BLaER1 treated with 17β-estradiol and CSF1 and Interleukin-3, amounts not matched to agents 10 nM and 100 nM (cell line): ENCODE measurements around the gene ADAMTS16.

ENCODE experiments used
- H3K27ac ChIP-seq, 11 experiments: shearing (Covaris generic); formaldehyde crosslinking; 2 replicates each; pipeline ENCODE4 v1.8.1; 2022
- H3K27me3 ChIP-seq, 11 experiments: shearing (Covaris generic); formaldehyde crosslinking; 2 replicates each; pipeline ENCODE4 v1.8.1; 2022
- H3K36me3 ChIP-seq, 11 experiments: shearing (Covaris generic); formaldehyde crosslinking; 2 replicates each; pipeline ENCODE4 v1.8.1; 2022
- H3K4me1 ChIP-seq, 10 experiments: shearing (Covaris generic); formaldehyde crosslinking; 2 replicates each; pipeline ENCODE4 v1.8.1; 2022
- H3K4me2 ChIP-seq, 11 experiments: shearing (Covaris generic); formaldehyde crosslinking; 2 replicates each; pipeline ENCODE4 v1.8.1; 2022
- H3K4me3 ChIP-seq, 10 experiments: shearing (Covaris generic); formaldehyde crosslinking; 2 replicates each; pipeline ENCODE4 v1.8.1; 2022
- H3K9ac ChIP-seq, 11 experiments: shearing (Covaris generic); formaldehyde crosslinking; 2 replicates each; pipeline ENCODE4 v1.8.1; 2022
- H3K9me3 ChIP-seq, 11 experiments: shearing (Covaris generic); formaldehyde crosslinking; replicated peaks in 1 of 11; 2 replicates each; pipeline ENCODE4 v1.8.1; 2022
- H4K20me1 ChIP-seq, 11 experiments: shearing (Covaris generic); formaldehyde crosslinking; 2 replicates each; pipeline ENCODE4 v1.8.1; 2022
- Cebpa-rat ChIP-seq, 11 experiments: shearing (Covaris generic); IDR thresholded peaks; 2 replicates each; pipeline ENCODE4 v1.8.1; 2022

ADAMTS16 gene

DNA sequence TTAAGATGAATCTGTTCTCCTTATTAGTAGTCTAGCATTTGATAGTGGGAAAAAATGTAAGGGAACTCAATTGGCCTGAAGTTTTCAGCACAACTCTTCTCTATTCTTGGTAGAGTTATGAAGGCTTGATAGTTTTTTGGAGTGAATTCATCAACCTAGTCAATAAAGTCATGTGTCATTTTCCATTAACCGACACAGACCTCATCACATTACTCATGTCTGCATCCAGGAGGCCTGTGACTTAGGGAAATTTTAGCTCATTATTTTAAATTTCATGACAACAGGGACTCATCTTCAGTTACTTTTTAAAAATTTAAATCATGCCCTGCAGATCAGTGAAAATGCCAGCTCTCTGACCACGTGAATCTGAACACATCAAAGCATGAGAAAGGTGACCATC, 63.3 kb downstream of the ADAMTS16 start:
- Histone ChIP-seq H3K9ac (no peak overlapping the region), H3K9me3 (no peaks in the 10 kb centered on the region), H3K4me1 (no peaks in the 10 kb centered on the region), H3K27me3 (no peaks in the 10 kb centered on the region), H3K4me3 (no peak overlapping the region), H3K27ac (no peak overlapping the region), H3K36me3 (no peaks in the 10 kb centered on the region), H4K20me1 (no peaks in the 10 kb centered on the region), H3K4me2 (no peak overlapping the region)
- no peak for TF ChIP-seq Cebpa-rat (IDR thresholded peaks at IDR 0.05)

DNA sequence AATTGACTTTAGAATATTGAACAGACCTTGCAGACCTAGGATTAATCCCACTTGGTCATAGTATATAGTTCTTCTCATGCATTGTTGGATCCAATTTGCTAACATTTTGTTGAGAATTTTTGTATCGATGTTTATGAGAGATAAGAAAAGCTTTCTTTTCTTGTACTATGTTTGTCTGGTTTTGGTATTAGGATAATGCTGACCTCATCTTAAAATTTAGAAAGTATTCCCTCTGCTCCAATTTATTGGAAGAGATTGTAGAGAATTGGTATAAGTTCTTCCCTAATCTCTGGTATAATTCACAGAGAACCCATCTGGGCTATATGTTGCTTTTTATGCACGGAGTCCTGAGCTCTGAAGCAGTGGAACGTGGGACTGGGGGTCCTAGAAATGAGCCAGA, 67.7 kb downstream of the ADAMTS16 start:
- Histone ChIP-seq H3K27ac (no peak overlapping the region), H3K27me3 (no peaks in the 10 kb centered on the region), H3K4me3 (no peak overlapping the region), H4K20me1 (no peaks in the 10 kb centered on the region), H3K4me2 (no peak overlapping the region), H3K9ac (no peak overlapping the region), H3K4me1 (no peaks in the 10 kb centered on the region), H3K36me3 (no peaks in the 10 kb centered on the region), H3K9me3 (no peaks in the 10 kb centered on the region)
- no peak for TF ChIP-seq Cebpa-rat (IDR thresholded peaks at IDR 0.05)

DNA sequence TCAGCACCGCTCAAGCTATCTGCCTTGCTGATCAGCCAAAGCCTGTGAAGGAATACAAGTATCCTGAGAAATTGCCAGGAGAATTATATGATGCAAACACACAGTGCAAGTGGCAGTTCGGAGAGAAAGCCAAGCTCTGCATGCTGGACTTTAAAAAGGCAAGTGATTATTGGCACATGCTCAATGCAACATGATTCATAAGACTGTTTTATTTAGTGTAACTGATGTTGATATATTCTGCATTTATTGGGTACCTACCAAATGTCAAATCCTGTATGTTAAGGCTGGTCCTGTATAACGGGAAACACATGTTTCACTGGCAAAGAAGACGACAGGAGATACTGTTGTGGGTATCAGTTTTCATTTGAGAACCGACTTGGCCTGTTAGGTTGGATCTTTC, 69.0 kb downstream of the ADAMTS16 start:
- Histone ChIP-seq H3K4me3 (no peak overlapping the region), H3K4me1 (no peaks in the 10 kb centered on the region), H3K36me3 (no peaks in the 10 kb centered on the region), H4K20me1 (no peaks in the 10 kb centered on the region), H3K9ac (no peak overlapping the region), H3K27ac (no peak overlapping the region), H3K27me3 (no peaks in the 10 kb centered on the region), H3K9me3 (no peaks in the 10 kb centered on the region), H3K4me2 (no peak overlapping the region)
- no peak for TF ChIP-seq Cebpa-rat (IDR thresholded peaks at IDR 0.05)

DNA sequence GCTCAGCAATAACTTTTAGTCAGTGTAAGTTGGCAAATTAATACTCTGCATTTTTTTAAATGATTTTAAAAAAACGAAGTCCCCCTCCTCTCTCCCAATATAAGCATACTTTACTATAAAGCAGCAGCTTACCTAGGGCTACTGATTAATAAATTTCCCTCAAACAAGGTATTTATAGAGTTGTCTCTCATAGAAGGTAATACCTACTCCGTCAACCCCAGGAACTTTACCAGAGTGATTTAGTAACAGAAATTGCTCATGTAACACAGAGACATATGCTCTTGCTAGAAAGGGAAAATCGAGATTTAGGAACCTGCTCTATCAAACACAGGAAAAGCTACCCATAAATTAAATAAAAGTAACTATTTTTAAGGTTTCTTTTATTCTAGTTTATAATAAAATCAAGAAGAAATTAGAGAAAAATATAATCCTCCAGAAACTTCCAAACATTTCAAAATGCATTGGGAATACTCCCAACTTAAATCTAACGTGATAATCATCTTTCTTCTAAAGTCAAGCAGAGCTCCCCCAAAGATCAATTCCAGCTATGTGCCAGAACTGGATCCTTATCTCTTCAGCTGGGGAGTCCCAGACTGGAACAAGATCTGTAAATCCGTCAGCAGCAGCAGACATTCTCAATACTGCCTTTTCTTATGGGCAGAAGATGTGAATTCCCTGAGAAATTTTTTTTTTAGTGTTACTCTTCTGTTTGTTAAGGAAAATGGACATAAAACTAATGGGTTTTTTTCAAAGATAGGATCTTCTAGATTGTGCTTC, 69.6 kb downstream of the ADAMTS16 start:
- Histone ChIP-seq H3K9me3 (no peaks in the 10 kb centered on the region), H3K9ac (no peak overlapping the region), H3K36me3 (no peaks in the 10 kb centered on the region), H3K27ac (no peak overlapping the region), H3K4me3 (no peak overlapping the region), H4K20me1 (no peaks in the 10 kb centered on the region), H3K4me2 (no peak overlapping the region), H3K4me1 (no peaks in the 10 kb centered on the region), H3K27me3 (no peaks in the 10 kb centered on the region)
- no peak for TF ChIP-seq Cebpa-rat (IDR thresholded peaks at IDR 0.05)

DNA sequence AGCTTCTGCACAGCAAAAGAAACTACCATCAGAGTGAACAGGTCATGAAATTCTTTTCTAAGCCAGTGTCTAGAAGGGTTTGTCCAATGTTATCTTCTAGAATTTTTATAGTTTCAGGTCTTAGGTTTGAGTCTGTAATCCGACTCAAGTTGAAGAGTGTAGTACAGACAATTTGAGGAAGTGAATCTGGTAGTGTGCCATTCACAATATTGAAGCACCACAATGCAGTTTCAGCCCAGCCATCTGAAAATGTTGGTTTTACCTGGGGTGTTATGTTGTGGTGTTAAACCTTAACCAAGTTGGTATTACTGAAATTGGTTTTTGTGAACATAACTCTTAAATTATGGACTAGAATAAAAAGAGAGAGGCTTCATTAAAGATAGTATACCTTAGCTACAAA, 77.2 kb downstream of the ADAMTS16 start:
- Histone ChIP-seq H3K27ac (no peak overlapping the region), H4K20me1 (no peaks in the 10 kb centered on the region), H3K27me3 (no peaks in the 10 kb centered on the region), H3K4me2 (no peak overlapping the region), H3K4me3 (no peak overlapping the region), H3K36me3 (no peaks in the 10 kb centered on the region), H3K9me3 (no peaks in the 10 kb centered on the region), H3K9ac (no peak overlapping the region), H3K4me1 (no peaks in the 10 kb centered on the region)
- no peak for TF ChIP-seq Cebpa-rat (IDR thresholded peaks at IDR 0.05)

DNA sequence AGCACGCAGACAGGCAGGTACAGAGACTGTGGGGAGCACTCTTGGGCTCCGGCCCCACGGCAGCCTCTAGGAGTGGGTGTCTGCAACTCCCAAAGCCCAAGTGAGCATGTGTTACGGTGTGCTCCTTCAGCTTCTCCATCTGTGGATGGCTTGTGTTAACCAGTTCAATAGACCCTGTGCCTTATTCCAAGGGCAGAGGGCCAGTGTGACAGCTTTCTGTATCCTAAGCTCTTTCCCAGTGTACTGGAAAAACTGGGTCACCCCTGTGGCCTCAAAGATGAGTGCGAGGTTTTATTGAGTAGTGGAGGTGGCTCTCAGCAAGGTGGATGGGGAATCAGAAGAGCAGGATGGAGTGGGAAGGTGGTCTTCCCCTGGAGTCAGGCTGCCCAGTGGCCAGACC, 78.3 kb downstream of the ADAMTS16 start:
- TF ChIP-seq Cebpa-rat (IDR thresholded peaks at IDR 0.05): no peak

DNA sequence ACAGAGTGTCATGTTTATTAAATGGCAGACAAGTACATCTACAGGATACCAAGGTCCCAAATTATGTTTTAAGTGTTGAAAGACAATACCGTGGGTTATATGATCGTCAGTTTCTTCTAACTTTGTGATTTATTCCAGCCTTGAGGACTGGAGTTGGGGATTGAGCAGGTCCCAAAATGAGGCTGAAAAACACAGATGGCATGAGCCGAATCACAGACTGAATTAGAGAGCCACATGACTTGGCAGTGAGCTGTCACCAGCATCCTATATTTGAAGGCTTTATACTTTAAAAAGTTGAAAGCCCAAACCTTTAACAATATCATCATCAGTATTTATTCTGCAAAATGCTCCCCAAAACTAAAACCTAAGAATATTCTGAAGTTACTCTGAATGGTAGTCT, 79.4 kb downstream of the ADAMTS16 start:
- Histone ChIP-seq H3K27me3 (no peaks in the 10 kb centered on the region), H3K27ac (no peak overlapping the region), H3K9ac (no peak overlapping the region), H3K36me3 (no peaks in the 10 kb centered on the region), H3K4me2 (no peak overlapping the region), H3K4me1 (no peaks in the 10 kb centered on the region), H3K9me3 (no peaks in the 10 kb centered on the region), H3K4me3 (no peak overlapping the region), H4K20me1 (no peaks in the 10 kb centered on the region)
- TF ChIP-seq Cebpa-rat (IDR thresholded peaks at IDR 0.05): no peak

More for the DNA sequence above, 78.3 kb downstream of the ADAMTS16 start:
- H4K20me1 ChIP-seq: no peaks in the 10 kb centered on the region
- H3K9ac ChIP-seq: no peak overlapping the region
- no peak overlapping the region for H3K4me3 ChIP-seq
- H3K4me2 ChIP-seq: no peak overlapping the region
- H3K36me3 ChIP-seq: no peaks in the 10 kb centered on the region
- H3K27ac ChIP-seq: no peak overlapping the region
- H3K27me3 ChIP-seq: no peaks in the 10 kb centered on the region
- no peaks in the 10 kb centered on the region for H3K9me3 ChIP-seq
- no peaks in the 10 kb centered on the region for H3K4me1 ChIP-seq

DNA sequence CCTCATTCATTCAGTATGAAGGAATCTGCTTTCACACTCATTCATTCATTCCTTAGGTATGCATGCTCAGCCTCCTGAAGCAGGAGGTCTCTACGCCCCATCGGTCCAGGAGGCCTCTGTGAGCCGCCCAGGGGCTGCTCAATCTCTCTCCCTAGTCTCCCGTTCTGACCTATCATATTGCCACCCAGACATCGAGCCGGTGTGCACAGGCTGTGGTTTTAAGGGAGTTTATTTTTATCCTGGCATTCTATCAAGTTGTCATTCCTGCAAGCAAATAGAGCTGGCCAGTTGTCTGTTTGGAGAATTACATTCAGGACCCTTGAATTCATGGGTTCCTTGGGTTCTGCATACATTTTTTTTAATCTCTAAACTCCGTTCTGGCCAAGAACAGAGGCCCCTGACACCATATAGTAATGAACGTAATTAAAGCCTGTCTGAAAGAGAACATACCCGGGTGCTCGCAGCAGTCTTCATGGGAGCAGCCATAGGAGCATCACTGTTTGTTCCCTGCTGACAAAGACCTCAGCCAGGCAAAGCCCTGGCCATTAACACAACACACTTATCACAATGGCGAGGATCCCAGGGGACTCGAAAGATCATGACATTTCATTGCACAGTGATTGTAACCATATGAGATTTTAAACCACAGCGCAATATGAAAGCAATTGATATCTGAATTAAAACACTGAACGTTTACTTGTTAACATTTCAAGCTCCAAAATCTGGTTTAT, 80.9 kb downstream of the ADAMTS16 start:
- H3K27ac ChIP-seq: no peak overlapping the region
- no peak overlapping the region for H3K4me2 ChIP-seq
- H3K4me3 ChIP-seq: no peak overlapping the region
- H3K27me3 ChIP-seq: no peaks in the 10 kb centered on the region
- H3K9me3 ChIP-seq: no peaks in the 10 kb centered on the region
- TF ChIP-seq Cebpa-rat (IDR thresholded peaks at IDR 0.05): no peak
- H3K9ac ChIP-seq: no peak overlapping the region
- no peaks in the 10 kb centered on the region for H3K36me3 ChIP-seq
- H4K20me1 ChIP-seq: no peaks in the 10 kb centered on the region
- no peaks in the 10 kb centered on the region for H3K4me1 ChIP-seq

DNA sequence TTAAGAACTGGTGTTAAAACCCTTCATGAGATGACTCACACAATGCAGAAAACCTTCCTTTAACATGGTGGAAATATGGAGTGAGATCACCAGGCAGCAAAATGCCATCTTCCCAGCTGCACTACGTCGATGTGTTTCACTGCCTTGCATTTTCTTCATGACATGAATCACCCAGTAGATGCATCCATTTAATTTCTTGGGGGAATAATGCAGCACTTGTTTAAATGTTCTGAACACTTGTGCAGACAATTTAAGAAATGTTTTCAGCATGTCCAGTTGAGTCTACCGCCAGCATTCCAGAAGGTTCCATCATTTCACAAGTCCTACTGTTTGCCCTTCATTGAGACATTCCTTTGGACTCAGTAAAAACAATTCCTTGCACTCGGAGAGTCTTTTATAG, 81.6 kb downstream of the ADAMTS16 start:
- no peaks in the 10 kb centered on the region for H3K36me3 ChIP-seq
- H3K4me1 ChIP-seq: no peaks in the 10 kb centered on the region
- H3K27ac ChIP-seq: no peak overlapping the region
- H3K27me3 ChIP-seq: no peaks in the 10 kb centered on the region
- no peaks in the 10 kb centered on the region; a peak in 1 of 22 replicates for H3K9me3 ChIP-seq
- no peak overlapping the region for H3K4me2 ChIP-seq
- no peak overlapping the region for H3K9ac ChIP-seq
- TF ChIP-seq Cebpa-rat (IDR thresholded peaks at IDR 0.05): no peak
- H4K20me1 ChIP-seq: no peaks in the 10 kb centered on the region
- H3K4me3 ChIP-seq: no peak overlapping the region

GRCh38 chr5:5231576-5231975, 91.4 kb downstream of the ADAMTS16 start:
- no peak overlapping the region for H3K27ac ChIP-seq
- no peak overlapping the region for H3K9ac ChIP-seq
- TF ChIP-seq Cebpa-rat (IDR thresholded peaks at IDR 0.05): no peak
- H3K4me3 ChIP-seq: no peak overlapping the region
- H3K9me3 ChIP-seq: peaks cover 0 to 6% (median 0%) of the 10 kb centered on the region in 11 experiments; a peak in 4 of 22 replicates
- no peaks in the 10 kb centered on the region for H4K20me1 ChIP-seq
- H3K4me1 ChIP-seq: no peaks in the 10 kb centered on the region
- no peaks in the 10 kb centered on the region for H3K36me3 ChIP-seq
- H3K4me2 ChIP-seq: no peak overlapping the region
- no peaks in the 10 kb centered on the region for H3K27me3 ChIP-seq
